Fibroblast of skin of right quadriceps (primary cell): ENCODE results near the gene TESK1.
A peak's percentile ranks its signal among the peaks of the same experiment; 100 is the strongest.
"Not testable (repeated sequence)": the region's sequence is repeated elsewhere in the genome, so short reads cannot be mapped to it uniquely, and the experiment has no call there.

Source experiments
- DNase-seq: peaks from one replicate; pipeline ENCODE4 v3.0.0-alpha.2; 2013

The TESK1 gene

DNA sequence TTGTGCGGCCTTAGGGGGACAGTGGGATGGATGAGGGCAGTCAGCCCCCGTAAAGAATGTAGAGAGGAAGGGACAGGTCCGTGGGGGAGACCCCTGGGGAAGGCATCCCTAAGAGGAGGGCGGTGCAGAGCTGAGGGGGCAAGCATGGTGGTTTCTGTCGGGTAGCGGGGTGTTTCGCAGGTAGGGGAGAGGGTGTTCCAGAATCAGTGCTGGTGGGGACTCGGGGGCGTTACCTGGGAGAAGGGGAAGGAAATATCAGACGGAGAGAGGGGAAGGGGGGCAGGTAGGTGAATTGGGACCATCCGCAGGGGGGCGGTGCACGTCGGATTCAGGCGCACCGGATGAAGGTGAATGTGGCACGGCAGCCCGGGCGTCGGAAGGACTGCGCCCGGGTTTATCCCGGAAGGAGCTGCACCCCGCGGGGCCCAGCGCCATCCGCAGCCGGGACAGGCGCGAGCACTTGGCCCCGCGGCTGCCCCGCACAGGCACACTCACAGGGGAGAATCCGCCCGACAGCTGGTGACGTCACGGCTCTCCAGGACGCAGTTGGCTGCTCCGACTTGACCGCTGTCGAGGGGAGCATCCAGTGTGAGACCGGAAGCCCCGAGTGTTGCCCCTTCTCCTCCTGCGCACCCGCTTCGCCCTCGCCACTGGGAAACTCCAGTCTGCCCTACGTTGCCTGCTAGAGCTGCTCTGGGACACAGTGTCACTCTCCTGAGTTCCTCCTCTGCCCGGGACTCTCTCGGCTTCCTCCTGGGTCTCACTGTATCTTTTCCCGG lies 11.8 kb downstream of the TESK1 start:
- peak; percentile 40 for DNase-seq

DNA sequence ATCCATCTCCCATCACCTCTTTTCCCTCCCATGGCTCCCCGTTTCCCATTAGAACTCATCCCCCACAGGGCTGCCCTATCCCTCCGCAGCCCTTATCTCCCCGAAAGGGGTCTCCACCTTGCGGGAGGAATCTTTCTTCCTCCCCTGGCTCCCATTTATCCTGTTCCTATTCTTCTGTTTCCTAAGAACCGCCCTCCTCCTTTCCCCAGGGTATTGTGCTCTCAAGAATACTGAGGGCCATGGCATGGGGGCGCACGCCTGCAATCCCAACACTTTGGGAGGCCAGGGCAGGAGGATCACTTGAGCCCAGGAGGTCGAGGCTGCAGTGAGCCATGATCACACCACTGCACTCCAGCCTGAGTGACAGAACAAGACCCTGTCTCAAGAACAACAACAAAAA lies 12.5 kb downstream of the TESK1 start:
- no peak for DNase-seq

DNA sequence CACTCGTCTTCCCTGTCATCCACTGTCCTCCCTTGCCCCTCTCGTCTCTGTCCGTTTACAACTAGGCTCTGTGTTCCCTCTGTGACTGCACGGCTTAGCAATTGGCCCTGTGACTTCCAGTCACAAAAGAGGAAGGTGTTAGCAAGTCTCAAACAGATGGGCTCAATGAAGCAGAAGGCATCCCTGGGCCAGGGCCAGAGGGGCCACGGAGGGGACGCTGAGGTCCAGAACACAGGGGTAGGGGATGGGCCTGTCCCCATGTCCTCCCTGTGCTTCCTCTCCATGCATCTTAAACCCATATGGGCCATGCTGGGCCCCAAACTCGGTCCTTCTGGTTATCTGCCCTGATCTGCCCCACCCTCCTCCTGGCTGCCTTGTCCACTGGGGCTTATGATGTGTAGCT lies 13.3 kb downstream of the TESK1 start, which contains the start of gene CD72:
Gene CD72 (minus strand): TSS at position 89 of the 403 bp plus-strand sequence. CDS start 110 bp downstream, outside the sequence.
- DNase-seq = no peak

DNA sequence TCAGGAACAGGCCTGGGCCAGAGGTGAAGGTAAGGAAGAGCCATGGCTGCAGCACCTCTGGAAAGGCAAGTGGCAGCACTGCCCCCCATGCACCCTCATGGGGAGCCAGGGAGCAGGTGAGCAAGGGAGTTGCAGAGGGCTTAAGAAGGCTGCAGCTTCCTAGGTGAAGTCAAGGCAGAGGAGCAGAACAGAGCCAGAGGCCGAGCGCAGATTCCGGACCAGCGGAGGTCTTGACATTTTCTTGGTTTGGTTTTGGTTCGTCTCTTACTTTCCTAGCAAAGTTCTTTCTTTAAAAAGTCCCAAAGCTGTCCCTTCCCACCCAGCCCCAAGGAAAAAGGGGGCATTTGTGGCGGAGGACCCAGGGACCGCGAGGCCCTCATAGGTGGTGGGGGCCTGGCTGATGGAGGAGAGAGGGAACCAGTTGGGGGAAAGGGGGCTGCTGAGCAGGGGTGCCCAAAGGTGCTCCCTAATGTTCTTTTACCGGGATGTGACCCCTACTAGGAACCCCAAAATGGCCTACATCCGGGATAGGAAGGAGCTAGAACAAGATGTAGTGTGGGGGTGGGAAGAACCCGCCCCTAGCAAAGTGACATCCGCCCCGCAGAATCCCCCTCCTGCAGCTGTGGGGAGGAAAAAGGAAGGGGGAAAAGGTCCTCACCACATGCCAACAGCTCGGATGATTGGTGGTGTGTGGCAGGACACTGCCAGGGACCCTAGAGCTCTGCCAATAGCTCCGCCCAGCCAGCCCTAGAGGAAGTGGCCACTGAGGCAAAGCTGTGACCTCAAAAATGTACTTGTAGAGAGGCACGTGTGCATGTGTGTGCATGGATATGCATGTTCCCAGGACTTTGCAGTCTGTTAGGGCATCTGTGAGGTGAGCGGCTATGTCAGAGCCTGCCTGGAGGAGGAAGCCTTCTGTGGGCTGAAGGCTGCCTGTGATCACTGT lies 14.1 kb downstream of the TESK1 start:
- DNase-seq = no peak

DNA sequence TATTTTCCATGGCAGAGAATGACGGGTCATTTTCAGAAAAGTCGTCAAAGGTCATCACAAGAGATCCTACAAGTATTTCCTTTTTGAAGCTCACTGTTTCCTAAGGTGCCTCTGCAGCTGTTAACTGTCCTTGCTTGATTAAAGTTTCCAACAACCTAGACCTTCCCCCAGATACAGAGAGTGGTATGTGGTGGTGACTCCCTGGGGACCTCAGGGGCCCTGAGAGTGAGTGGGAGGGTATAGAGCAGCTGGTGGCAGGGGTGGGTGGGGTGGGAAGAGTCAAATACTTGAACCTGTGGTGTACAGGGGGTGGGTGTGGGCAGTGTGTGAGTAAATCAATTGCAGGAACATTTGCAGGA lies 14.7 kb downstream of the TESK1 start:
- DNase-seq = no peak

DNA sequence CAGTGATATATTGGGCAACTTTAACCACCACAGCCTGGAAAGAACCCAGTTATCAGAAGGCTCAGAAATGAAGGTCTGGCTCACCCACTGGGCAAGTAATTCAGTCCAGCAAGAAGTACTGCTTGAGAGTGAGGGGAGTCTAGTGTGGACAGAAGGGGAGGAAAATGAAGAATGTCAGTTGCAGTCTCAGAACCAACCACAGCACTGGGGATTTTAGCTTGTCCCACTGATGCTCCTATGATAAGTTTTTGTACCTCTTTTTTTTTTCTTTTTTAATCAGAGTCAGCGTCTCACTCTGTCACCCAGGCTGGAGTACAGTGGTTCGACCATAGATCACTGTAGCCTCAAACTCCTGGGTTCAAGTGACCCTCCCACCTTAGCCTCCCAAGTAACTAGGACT lies 22.5 kb downstream of the TESK1 start:
- no peak for DNase-seq

DNA sequence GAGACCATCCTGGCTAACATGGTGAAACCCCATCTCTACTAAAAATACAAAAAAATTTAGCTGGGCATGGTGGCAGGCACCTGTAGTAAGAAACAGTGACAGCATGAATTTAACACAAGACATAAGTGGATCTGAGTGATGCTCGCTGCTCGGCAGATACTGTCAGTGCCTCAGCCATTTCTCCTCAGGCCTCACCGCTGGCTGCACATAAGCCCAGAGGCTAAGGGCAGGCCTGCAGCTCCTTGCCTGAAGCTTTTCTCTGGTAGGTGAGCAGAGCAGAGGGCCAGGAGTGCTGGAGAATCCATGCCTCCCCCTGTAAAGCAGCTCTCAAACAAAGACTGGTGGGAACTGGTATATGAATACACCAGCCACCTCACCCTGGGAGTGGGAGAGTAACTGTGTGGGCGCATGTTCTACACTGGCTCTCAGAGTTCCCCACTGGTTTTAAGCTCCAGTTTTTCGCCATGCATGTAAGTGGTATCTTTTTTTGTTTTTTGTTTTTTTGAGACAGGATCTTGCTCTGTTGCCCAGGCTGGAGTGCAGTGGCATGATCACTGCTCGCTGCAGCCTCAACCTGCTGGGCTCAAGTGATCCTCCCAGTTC lies 23.4 kb downstream of the TESK1 start:
- DNase-seq = no peak

DNA sequence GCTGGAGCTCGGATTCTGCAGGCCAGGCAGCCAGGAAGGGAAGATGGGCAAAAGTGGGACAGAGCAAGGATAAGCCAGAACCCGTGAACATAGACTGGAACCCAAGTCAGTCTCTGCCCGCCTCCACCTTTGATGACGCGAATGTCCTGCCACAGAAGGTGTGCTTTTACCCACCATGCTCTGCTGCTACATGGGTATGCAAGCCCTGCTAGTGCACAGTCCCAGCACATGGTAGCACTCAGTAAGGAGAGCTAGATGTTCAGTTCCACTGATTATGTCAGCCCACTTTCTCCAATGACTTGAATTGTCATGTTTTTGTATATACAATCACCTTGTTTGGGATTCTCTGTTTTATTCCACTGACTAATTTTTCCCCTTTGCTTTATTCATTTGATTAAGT lies 24.5 kb downstream of the TESK1 start:
- DNase-seq = no peak

DNA sequence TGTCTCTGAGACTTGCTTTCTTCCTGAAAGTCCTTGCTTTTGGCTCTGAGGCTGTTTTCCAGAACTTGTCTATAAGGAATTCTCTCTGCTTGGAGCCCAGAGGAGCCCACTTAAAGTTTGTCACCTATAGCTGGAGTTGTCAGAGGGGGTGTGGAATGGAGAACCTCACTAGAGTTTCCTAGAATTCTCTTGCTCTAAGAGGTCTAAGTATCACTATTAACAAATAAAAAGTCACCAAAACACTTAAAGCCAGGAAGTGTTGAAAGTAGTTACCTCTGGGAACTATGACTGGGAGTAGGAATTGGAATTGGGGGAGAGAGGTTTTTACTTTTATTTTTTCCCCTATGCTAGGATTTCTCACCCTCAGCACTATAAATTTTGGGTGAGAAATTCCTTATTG lies 30.7 kb downstream of the TESK1 start:
- no peak for DNase-seq

DNA sequence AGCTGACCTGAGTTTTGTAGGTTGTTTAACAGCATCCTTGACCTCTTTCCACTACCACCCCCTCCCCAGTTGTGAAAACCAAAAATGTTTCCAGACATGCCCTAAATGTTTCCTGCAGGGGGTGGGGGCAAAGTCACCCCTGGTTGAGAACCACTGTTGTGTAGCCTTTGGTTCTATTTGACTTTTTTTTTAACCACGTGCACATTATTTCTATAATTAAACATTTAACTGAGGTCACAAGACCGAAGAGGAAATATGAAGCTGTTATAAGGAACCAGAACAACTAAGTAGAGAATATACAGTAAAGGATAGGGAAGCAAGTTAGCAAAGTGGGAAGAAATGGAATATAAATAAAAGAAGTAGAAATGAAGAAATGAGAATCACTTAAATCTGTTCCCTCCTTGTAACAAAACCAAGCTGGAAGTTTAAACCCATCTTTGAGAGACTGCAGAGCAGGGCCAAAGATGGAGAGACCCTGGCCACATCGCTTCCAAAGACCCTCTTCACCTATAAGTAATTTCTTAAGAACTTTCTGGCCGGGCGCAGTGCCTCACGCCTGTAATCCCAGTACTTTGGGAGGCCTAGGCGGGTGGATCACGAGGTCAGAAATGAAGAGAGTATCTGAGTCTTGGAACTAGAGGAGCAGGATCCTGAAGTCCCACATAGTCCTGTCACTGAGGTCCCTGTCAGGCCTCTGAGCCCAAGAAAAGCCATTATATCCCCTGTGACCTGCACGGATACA lies 31.2 kb downstream of the TESK1 start:
- DNase-seq = no peak

DNA sequence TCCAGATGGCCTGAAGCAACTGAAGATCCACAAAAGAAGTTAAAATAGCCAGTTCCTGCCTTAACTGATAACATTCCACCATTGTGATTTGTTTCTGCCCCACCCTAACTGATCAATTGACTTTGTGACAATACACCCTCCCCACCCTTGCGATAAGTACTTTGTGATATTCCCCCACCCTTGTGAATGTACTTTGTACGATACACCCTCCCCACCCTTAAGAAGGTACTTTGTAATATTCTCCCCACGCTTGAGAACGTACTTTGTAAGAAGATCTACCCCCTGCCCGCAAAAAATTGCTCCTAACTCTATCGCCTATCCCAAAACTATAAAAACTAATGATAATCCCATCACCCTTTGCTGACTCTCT lies 31.8 kb downstream of the TESK1 start:
- not testable (repeated sequence) for DNase-seq

DNA sequence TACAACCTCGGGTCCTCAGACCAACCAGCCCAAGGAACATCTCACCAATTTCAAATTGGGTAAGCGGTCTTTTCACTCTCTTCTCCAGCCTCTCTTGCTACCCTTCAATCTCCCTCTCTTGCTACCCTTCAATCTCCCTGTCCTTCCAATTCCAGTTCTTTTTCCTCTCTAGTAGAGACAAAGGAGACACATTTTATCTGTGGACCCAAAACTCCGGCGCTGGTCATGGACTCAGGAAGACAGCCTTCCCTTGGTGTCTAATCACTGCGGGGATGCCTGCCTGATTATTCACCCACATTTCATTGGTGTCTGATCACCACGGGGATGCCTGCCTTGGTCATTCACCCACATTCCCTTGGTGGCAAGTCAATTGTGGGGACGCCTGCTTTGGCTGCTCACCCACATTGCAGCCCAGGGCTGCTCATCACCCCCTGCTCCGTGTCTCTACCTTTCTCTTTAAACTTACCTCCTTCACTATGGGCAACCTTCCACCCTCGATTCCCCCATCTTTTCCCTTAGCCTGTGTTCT lies 32.4 kb downstream of the TESK1 start:
- DNase-seq = not testable (repeated sequence)

DNA sequence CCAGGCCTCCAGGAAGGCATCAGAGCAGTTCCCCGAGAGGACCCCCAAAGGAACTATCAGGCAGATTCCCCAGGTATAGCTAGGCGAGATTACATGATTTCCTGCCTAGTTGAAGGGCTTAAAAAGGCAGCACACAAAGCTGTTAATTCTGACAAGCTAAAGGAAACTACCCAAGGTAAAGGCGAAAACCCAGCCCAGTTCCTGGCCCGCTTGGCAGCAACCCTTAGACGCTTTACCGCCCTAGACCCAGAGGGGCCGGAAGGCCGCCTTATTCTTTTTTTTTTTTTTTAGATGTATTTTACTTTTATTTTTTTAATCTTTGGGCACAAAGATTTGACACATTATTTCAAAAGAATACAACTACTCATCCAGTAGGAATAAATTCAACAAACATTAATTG lies 33.7 kb downstream of the TESK1 start:
- DNase-seq = not testable (repeated sequence)

DNA sequence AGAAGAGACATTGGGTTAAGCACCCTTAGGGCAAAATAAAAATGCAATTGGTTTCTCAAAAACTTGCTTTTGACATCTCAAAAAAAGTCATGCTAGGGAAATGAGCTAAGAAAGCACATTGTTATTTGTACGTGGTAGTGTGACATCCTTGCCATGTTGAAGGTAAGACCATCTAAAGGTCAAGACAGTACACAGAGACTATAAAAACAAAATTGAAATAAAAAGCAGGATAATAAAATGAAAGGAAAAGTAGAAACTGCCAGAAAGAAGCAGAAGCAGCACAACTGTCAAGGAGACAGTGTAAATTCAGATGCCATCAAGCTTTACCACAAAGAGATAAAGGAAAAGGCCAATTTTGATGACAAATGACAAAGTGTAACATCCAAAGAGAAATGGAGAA lies 34.2 kb downstream of the TESK1 start:
- DNase-seq = not testable (repeated sequence)

DNA sequence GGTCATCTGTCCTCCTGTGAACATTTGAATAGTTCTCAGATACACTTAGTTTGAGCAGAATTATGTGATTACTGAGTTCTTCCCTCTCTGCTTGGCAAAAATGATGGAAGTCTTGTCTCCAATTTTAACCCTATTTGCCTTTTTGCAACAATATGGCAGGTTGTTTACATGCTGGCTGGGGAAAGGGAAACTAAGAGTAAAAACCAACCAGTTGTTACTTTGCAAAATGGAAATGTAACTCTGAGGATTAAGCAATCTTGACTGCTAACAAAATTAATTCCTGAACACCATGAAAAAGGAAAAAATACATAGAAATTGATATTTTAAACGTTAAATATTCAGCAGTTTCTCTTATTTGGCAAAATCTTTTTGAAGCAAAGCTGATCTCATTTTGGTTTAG lies 34.6 kb downstream of the TESK1 start:
- DNase-seq = no peak

DNA sequence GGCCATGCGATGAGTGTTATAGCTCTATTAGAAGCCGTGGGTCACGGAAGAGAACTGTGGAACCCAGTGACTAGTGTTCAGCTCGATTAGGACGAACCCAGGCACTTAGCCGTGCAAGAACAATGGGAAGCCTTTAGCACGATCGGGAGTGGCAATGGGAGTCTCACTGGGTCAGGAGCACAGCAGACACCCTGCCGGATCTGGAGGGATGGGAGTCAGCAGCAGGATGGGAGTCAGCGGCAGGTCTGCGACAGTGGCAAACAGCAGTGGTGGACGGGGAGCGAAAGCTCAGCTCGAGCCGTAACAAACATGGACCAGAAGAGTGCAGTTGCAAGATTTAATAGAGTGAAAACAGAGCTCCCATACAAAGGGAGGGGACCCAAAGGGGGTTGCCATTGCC lies 35.4 kb downstream of the TESK1 start:
- DNase-seq = not testable (repeated sequence)

DNA sequence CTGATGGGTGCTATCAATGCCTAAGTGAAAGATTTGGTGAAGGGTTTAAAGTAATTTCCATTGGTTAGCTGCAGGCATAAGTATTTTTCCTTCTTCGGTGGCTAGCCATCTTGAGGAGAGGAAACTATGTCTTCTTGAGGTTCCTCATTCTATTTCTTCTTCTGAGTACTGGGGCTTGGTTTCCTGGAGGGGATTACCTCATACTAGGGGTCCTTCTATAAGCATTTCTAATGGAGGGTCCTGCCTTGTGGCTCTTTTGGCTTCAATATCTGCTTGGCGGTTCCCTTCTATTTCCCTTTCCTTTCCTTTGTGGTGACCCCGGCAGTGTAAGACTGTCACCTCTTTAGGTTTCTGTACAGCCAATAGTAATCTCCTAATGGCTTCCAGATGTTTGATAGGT lies 36.4 kb downstream of the TESK1 start:
- DNase-seq = not testable (repeated sequence)

DNA sequence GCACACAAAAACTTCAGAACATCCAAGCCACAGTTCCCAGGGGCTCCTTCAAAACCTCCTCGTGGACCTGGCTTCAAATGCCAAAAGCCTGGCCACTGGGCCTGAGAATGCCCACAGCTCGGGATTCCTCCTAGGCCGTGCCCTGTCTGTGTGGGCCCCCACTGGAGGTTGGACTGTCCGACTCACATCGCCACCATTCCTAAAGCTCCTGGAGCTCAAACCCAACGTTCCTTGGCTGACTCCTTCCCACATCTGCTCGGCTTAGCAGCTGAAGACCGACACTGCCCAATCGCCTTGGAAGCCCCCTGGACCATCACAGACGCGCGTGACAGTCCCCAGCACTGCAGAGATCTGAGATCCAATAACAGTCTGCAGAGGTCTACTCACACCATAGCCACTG lies 38.0 kb downstream of the TESK1 start:
- no peak for DNase-seq

DNA sequence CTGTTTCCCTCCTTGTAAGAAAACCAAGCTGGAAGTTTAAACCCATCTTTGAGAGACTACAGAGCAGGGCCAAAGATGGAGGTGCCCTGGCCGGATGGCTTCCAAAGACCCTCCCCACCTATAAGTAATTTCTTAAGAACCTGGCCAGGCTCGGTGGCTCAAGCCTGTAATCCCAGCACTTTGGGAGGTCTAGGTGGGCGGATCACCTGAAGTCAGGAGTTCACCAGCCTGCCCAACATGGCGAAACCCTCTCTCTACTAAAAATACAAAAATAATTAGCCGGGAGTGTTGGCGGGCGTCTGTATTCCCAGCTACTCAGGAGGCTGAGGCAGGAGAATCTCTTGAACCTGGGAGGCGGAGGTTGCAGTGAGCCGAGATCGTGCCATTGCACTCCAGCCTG lies 40.7 kb downstream of the TESK1 start:
- not testable (repeated sequence) for DNase-seq

DNA sequence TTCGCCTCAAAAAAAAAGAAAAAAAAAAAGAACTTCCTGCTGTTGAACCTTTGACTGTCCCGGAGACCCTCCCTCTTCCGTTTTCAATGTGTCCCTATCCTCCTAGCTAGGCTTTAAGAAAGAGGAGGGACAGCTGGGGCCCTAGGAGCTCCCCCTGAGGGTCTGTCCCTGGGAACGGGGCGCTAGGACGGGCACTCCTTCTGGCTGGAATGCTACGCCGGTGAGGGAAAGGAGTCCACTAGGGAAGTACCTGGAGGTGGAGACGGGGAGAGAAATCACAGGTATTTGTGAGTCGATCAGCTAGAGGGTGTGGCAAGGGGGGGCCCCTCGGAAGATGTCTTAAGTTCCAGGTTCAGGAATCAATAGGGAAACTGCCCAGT lies 41.1 kb downstream of the TESK1 start:
- DNase-seq = peak; percentile 32

DNA sequence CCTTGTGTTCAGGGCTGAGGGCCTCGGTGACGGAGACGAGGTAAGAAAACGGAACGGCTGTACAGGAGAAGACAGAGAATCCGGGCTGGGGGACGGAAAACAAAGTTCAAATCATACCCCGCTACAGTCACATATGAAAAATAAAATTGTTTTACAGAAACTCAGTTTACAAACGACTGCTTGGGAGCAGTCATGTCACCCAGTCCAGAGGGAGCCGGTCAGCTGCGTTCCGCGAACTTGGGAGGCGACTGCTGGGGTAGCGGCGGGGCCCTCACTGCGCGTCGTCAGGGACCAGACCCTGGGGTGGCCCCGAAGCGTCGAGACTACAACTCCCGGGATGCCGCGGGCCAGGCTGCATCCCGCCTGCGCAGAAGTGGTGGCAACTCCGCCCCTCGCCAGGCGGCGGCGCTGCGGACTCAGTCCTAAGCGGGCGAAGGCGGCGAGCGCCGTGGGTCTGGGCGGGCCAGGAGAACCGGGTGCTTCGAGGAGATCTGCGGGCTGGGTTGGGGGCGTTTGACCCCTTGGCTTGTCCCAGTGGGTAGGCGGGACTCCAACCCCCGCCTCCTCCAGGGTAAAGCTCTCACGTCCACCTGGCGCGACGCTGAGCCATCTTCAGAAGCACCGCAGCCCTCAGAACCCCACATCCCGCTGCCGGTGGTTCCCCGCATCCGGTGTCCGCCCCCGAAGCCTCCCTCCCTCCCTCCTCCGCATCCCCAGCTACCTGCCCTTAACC lies 41.6 kb downstream of the TESK1 start:
- DNase-seq = peak; percentile 82
